ENCODE data around the gene AGPAT4.

The AGPAT4 gene

DNA sequence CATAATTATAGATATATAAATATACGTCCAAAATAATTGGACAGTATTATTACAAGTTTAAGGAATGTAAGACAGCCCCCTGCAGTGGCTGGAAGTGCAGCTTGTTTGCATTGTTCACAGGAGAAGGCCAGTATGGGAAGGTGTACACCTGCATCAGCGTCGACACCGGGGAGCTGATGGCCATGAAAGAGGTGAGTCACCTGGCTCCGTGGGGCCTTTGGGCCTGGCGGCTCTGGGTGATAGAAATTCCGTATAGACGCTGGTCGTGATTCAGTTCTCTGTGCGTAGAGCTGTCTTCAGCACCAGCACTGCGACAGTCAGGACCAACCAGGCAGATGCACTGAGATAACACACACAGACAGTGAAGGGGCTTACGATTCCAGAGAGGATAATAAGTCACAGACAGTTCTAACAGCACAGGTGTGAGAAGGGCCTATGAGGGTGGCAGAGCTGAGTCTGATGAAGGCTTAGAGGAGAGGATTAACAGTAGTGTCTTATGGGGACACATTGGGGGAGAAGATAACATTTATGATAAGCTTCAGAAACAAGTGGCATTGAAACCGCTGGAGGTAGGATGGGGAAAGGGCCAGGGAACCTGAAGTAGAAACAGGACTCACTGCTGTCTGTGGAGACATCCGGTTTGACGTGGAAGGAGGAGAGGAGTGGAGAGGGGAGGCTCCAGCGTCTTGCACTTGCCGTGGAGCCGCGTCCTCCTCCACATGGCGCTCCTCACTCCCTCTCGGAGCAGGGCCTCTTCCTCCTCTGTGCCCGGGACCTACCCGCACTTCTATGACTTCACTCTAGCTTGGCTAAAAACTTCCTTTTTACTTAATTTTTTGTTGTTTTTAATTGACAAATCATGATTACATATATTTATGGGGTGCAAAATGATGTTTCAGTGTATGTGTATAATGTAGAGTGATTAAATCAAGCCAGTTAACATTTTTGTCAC, 165.8 kb downstream of the AGPAT4 start:
- no peak for FAIRE-seq

DNA sequence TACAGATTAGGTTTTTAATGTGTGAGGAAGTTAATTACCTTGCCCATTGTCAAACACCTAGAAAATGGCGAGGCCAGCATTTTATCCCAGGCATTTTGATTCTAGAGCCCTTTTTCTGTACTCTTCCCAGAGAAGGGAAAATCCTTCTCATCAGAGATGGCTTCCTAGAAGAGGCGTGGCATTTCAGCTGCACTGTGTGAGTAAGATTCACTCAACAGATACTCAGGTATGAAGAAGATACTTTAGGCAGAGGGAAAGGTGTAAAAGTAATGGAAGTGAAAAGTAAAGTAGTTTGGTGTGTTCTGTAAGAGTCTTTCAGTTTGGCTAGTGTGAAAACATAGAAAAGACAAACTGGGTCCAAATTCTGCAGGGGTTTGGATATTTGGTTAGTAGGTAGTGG, 168.5 kb downstream of the AGPAT4 start:
- FAIRE-seq = no peak

DNA sequence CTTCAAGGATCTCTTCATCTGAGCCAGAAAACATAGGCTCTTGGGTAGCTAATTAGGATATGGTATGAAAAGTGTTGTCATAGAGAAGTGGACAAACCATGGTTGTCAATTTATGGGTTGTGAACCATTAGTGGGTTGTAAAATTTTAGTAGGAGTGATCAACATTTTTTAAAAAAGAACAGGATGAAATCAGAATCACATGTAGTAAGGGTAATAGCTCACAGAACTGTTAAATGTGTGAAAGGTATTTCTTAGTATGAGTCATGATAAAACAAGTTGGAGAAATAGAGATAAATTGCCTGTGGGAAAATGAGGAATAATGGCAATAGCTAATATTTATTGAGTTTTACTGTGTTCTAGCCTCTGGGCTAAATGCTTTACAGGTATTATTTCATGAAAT, 168.9 kb downstream of the AGPAT4 start:
- FAIRE-seq = no peak

DNA sequence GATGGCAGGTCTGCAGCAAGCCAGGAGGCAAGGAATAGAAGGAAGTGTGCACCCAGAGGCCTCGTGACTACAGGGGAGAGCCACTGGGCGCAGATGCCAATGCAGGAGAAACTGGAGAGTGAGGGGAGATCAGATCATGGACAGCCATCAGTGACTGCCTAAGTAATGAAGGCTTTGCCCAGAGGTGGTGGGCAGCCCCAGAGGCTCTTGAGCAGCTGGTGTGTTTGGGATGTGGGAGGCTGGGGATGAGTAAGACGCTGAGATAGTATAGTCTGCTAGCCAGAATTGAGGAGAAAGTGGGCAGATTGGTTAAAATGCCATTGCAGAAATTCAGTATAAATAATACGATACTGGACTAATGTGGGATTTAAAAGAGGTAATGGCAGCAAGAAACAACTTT, 170.4 kb downstream of the AGPAT4 start:
- no peak for FAIRE-seq

DNA sequence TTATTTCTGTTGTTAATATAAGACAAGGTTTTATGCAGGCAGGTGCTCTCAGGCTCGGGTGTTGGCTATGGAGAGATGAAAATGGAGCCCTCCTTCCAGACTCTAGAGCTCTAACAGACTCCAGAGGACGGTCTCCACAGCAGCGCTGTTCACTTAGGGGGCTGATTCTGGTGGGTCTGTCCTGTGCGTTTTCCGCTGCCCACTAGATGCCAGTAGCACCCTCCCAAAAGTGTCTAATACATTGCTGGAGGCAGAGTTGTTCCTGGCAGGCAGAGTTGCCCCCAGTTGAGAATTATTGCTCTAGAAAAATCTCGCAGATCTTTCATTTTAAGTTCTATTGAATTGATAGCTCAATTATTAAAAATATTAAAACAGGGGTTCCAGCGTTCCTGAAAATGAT, 172.3 kb downstream of the AGPAT4 start:
- FAIRE-seq = no peak

DNA sequence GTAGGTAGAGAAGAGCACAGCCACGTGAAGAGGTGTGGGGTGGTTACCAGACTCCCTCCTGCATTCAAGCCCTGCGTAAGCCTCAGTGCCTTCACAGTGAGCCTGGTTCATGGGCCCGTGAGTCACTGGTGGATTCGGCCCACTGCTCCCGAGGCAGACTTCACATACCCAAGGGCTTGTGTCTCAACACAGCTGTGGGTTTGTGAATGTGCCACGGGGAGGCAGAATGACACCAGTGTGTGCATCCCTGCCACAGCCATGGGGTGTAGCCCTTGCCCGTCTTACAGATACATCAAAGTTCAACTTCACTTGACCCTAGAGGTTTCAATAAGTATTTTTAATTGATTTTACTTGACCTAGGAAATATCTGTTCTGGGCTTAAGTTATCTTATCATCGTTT, 173.8 kb downstream of the AGPAT4 start:
- FAIRE-seq = no peak

DNA sequence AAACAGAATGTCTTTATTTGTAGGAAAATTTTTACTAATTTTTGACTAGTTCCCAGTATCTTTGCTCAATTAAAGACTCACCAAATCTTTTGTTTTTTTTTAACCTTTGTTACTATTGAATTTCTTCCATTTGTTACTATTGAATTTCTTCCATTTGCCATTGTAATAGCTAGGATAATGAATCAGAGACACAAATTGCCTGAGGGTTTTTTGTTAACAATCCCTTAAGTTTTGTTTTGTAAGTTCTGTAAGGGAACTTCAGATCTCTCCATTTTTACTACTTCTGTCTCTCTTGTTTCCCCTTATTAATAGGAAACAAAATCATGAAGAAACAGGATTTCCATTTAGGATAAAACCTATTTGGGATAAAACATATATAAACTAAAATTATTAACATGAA, 177.9 kb downstream of the AGPAT4 start:
- no peak for FAIRE-seq

DNA sequence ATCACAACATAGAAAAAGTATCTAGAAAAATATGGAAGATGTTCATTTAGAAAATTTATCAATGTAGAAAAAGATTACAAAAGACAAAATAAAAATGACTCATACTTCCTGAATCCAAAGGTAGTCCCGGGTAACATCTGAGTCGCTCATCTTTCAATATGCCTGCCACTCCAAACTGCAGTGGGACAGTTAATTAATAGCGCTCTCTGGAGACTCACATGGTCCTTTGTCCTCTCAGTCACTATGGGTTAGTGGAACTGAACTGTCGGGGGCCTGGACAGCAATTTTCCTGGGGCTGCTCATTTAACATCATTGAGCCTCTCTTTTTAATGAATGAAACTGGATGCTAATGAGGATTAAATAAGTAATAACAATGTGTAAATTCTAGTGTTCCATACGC, 178.9 kb downstream of the AGPAT4 start:
- no peak for FAIRE-seq

DNA sequence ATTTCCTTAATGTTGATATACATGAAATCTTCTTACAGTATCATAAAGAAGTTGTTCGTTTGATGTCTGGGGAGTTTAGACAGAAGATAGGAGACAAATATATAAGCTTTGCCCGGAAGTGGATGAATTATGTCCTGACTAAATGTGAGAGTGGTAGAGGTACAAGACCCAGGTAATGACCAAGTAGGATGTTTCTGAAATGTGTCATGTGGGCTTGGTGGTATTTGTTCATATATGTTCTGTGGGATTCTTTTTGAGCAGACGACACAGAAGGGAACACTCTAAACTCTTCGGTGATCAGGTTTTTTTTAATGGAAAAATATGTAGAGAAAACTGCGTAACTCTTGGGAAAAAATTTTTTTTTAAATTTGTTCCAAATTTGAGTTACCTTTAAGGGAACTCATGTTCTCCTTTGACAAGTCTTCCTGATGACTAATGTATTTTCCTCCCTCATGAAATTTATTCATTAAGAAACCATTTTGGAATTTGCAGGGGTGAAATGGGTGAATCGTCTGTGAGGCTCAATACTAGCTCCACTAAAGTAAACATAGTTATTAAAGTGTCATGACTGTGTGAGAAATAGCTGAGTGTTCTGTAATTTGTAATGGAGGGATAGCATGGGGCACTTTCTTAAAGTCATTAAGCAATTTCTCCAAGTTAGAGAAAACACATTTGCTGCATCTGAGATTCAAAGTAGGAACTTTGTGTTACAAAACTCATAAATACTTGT, 181.7 kb downstream of the AGPAT4 start:
- FAIRE-seq = no peak

DNA sequence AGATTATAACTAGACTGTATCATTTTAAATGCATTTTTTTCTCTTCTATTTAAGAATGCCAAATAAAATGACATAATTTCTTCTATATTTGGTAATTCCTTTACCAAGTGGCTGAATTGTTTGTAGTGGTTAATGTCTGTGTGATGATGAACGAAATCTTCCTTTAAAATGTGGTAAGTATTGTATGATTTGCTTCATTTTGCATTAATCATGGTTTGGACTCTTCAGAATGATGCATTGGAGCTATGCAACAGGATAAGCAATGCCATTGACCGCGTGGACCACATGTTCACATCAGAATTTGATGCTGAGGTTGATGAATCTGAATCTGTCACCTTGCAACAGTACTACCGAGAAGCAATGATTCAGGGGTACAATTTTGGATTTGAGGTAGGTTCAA, 182.7 kb downstream of the AGPAT4 start:
- no peak for FAIRE-seq

DNA sequence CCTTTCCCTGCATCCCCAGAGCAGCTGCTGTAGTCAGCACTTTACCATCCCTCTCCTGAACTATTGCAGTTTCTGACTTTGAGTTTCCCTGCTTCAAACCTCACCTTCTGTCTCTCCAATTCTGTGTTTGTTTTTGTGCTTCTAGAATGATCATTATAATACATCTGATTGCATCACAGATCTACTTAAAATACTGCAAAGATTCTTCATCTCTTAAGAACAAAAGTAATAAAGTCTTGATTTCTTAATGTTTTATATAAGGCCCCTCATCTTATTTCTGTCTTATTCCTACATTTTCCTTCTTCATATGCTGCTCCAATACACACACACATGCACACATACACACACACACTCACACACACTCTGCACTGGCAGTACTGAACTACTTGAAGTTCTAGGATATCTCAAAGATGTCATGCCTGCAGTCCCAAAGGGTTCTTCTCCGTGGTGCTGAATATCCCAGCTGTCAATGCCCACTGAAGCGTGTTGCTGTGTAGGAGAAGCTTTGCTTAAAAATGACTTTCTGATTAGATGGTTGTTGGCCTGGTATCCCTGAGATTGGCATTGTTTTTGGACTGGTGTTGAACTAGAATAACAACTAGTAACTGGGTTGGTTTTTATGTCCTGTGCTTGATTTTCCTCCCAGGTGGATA, 185.1 kb downstream of the AGPAT4 start:
- FAIRE-seq = no peak

DNA sequence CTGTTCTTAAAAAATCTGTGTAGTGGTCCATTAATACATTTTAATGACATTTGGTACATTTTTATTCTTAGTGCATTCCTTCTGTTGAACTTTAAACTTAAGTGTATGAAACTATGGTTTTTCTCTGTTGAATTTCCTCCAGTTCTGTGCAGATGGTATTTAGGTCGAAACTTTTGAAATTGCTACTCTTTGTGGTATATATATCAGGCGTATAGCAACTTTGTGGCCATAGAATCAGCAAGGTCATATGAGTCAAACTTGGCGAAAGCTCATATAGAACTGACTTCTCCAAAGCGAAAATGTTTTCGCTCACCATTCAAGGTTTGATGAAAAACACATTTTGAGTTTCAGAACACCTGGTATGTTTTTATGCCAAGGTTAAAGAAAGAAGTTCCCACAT, 188.6 kb downstream of the AGPAT4 start:
- no peak for FAIRE-seq

DNA sequence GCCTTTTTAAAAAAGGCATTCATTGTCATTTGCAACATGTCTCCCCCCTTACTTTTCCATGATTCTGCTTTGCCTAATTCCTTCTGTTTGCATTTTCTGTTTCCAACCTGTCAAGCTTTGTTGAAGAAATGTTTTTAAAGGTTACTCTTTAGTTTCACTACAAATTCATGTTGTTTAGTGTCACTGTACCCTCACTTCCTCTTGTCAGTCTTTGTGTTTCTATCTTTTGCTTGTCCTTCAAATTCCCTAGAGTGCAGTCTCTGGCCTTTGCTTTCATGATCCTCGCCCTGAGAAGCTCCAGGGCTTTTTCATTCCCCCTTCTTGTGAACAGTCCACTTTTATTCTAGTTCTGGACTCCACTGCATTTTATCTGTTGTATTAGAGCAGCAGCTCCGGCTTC, 191.6 kb downstream of the AGPAT4 start:
- FAIRE-seq = no peak

DNA sequence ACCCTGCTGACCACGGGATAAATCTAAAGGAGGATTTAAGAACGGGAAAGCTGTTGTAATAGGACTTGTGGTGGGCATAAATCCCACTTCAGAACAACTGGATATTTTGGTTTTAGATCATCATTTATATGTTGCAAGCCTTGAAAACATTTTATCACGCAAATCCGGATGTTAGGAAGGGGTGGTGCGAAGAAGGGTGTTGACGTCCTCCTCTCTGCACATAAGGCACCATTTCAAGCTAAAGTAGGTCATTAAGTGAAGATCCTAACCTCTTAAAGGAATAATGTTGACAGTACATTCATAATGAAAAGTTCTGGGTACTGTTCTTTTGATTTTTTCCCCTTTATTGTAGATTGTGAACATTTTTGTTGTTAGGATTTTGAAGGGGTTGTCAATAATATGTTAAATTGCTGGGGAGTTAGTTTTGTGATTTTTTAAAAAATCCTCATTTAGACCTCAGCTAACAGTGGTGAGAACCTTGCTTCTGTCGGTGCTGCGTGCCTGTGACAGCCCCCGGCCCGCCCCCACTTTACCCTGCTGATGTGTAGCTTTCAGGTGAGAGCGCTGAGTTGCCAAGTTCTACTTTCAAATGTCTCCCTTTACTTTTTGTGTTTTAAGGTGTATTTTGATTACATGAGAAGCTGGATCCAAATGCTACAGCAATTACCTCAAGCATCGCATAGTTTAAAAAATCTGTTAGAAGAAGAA, 193.4 kb downstream of the AGPAT4 start:
- no peak for FAIRE-seq
